Keratinocyte (primary cell): ENCODE data around the gene MEGF11. TPM values are rescaled to one million over a fixed set of nuclear protein-coding genes. Genes with fewer than 3 reads are reported as not detected.

Experiments
- DNase-seq: peaks from one replicate; pipeline ENCODE4 v3.0.0-alpha.2; 2011; ENCODE audit warnings: low read depth, missing footprints, low spot score
- FAIRE-seq: peaks from 2 replicates; lab custom pipeline; 2011; peaks lifted over from hg19 to GRCh38; lab: Jason Lieb, UNC
- H2AFZ ChIP-seq: 2 replicates; pipeline ENCODE4 v1.6.0; 2012; ENCODE audit warnings: low read length, control low read depth, inconsistent platforms; ENCODE audit not compliant: control insufficient read depth
- H3K27ac ChIP-seq: 2 replicates; pipeline ENCODE4 v1.5.1; 2011; ENCODE audit warnings: low read length; ENCODE audit not compliant: control insufficient read depth, insufficient read depth
- H3K27me3 ChIP-seq: 3 replicates; pipeline ENCODE4 v1.6.0; 2011; ENCODE audit warnings: low read length; ENCODE audit not compliant: control insufficient read depth, insufficient read depth; ENCODE audit errors: extremely low read depth
- H3K36me3 ChIP-seq, 2 experiments: 2 replicates in 1 of 2; 3 replicates in 1 of 2; pipeline ENCODE4 v1.5.1; 2011; ENCODE audit warnings: low read length in 2 of 2, mild to moderate bottlenecking in 1 of 2; ENCODE audit not compliant: control insufficient read depth in 2 of 2, insufficient read depth in 2 of 2; ENCODE audit errors: extremely low read depth in 1 of 2
- H3K4me1 ChIP-seq: 3 replicates; pipeline ENCODE4 v1.5.1; 2011; ENCODE audit warnings: low read length; ENCODE audit not compliant: control insufficient read depth, insufficient read depth; ENCODE audit errors: extremely low read depth
- H3K4me2 ChIP-seq: 3 replicates; pipeline ENCODE4 v1.6.0; 2011; ENCODE audit warnings: low read depth, low read length; ENCODE audit not compliant: control insufficient read depth, insufficient read depth; ENCODE audit errors: extremely low read depth
- H3K4me3 ChIP-seq, 3 experiments: fragments of 200-600 bp in 1 of 3; sonication (generic) in 1 of 3; 2 replicates in 2 of 3; 3 replicates in 1 of 3; pipeline ENCODE4 v1.5.1; 2011 to 2016; ENCODE audit warnings: low read length in 3 of 3, mild to moderate bottlenecking in 3 of 3, control low read depth in 2 of 3, inconsistent platforms in 1 of 3, low read depth in 1 of 3, mixed read lengths in 1 of 3, mixed run types in 1 of 3, moderate library complexity in 1 of 3; ENCODE audit not compliant: control insufficient read depth in 2 of 3, insufficient read depth in 2 of 3; ENCODE audit errors: extremely low read depth in 1 of 3
- H3K79me2 ChIP-seq: 2 replicates; pipeline ENCODE4 v1.6.0; 2012; ENCODE audit warnings: low read length; ENCODE audit not compliant: control insufficient read depth, insufficient read depth
- H3K9ac ChIP-seq: 3 replicates; pipeline ENCODE4 v1.6.0; 2011; ENCODE audit warnings: low read length; ENCODE audit not compliant: control insufficient read depth, insufficient read depth; ENCODE audit errors: extremely low read depth
- H3K9me1 ChIP-seq: 3 replicates; pipeline ENCODE4 v1.6.0; 2011; ENCODE audit warnings: low read length; ENCODE audit not compliant: control insufficient read depth, insufficient read depth; ENCODE audit errors: extremely low read depth
- H3K9me3 ChIP-seq: 2 replicates; pipeline ENCODE4 v1.5.1; 2012; ENCODE audit warnings: low read depth, low read length; ENCODE audit not compliant: control insufficient read depth
- H4K20me1 ChIP-seq: 3 replicates; pipeline ENCODE4 v1.6.0; 2011; ENCODE audit warnings: low read length; ENCODE audit not compliant: control insufficient read depth, insufficient read depth; ENCODE audit errors: extremely low read depth
- CTCF ChIP-seq, 3 experiments: IDR thresholded peaks in 1 of 3; conservative IDR thresholded peaks in 1 of 3; optimal IDR thresholded peaks in 1 of 3; 2 replicates in 2 of 3; 3 replicates in 1 of 3; pipeline versions ENCODE3 to v1.5.1; 2011; ENCODE audit warnings: low read length in 3 of 3, mild to moderate bottlenecking in 3 of 3, moderate library complexity in 2 of 3, control low read depth in 1 of 3, inconsistent platforms in 1 of 3; ENCODE audit not compliant: insufficient read depth in 2 of 3; ENCODE audit errors: extremely low read depth in 1 of 3
- EZH2 ChIP-seq: IDR thresholded peaks from one replicate; pipeline ENCODE4 v1.6.1; 2012; ENCODE audit warnings: inconsistent platforms, mild to moderate bottlenecking, low read length, moderate library complexity
- dilution Hi-C: fragments of 300-500 bp; cut with MboI; formaldehyde crosslinking; loops from one replicate; pipeline ENCODE4 v1.7.0; 2020; ENCODE audit warnings: low sequenced_read_pairs; ENCODE audit not compliant: extremely low pct_ligation_motif_present
- polyA plus RNA-seq, 5 experiments: library from polyadenylated mRNA; depleted of rRNA in 3 of 5; stranded (reverse) in 3 of 5; stranded (forward) in 1 of 5; unstranded in 1 of 5; fragments of >200 nt; gene quantifications; 1 replicate in 1 of 5; 2 replicates in 3 of 5; 3 replicates in 1 of 5; pipeline versions ENCODE4 v1.2.1 to v1.2.3, GENCODE V29; 2011 to 2012; ENCODE audit warnings: missing spikeins in 2 of 5, low read depth in 1 of 5, low replicate concordance in 1 of 5

The MEGF11 gene
- polyA plus RNA-seq, 1 donor (not counting 4 experiments of a cell fraction or from before 2014, with no cell fraction given) = not detected

GRCh38 chr15:65916041-65916663 is 337.4 kb downstream of the MEGF11 start:
- Histone ChIP-seq H3K27ac (no peak overlapping the region), H3K79me2 (no peaks in the 10 kb centered on the region), H3K36me3 (peaks cover under 1 to 13% of the 10 kb centered on the region in 2 experiments), H3K9me3 (no peaks in the 10 kb centered on the region), H3K4me2 (no peak overlapping the region), H3K27me3 (no peaks in the 10 kb centered on the region), H4K20me1 (no peaks in the 10 kb centered on the region), H3K9me1 (no peaks in the 10 kb centered on the region), H2AFZ (no peak overlapping the region), H3K4me1 (no peaks in the 10 kb centered on the region), H3K9ac (no peak overlapping the region), H3K4me3 (no peak overlapping the region)
- DNase-seq (no peak), FAIRE-seq (no peak)
- dilution Hi-C loops = no loop called here
- TF ChIP-seq CTCF (optimal IDR thresholded peaks at IDR 0.05 in 1 of 3, IDR thresholded peaks at IDR 0.05 in 1 of 3, conservative IDR thresholded peaks at IDR 0.05 in 1 of 3; ENCODE audit: extremely low read depth in 1 of 3, insufficient read depth in 2 of 3, low read length in 3 of 3) = no peak
- no peak for TF ChIP-seq EZH2

- no peak overlapping the region for H3K9ac ChIP-seq
- no peaks in the 10 kb centered on the region for H3K27me3 ChIP-seq
- H3K79me2 ChIP-seq = no peaks in the 10 kb centered on the region
- no peak for TF ChIP-seq EZH2
- TF ChIP-seq CTCF (optimal IDR thresholded peaks at IDR 0.05 in 1 of 3, IDR thresholded peaks at IDR 0.05 in 1 of 3, conservative IDR thresholded peaks at IDR 0.05 in 1 of 3; ENCODE audit: extremely low read depth in 1 of 3, insufficient read depth in 2 of 3, low read length in 3 of 3) = no peak
- no peaks in the 10 kb centered on the region for H3K9me1 ChIP-seq
- H3K9me3 ChIP-seq = no peaks in the 10 kb centered on the region
- H3K27ac ChIP-seq = no peak overlapping the region
- H2AFZ ChIP-seq = no peak overlapping the region
- peaks cover under 1% of the 10 kb centered on the region for H4K20me1 ChIP-seq
- FAIRE-seq (no peak), DNase-seq (no peak)
- no peaks in the 10 kb centered on the region for H3K4me1 ChIP-seq
- dilution Hi-C loops = no loop called here
- no peak overlapping the region for H3K4me2 ChIP-seq
- no peak overlapping the region for H3K4me3 ChIP-seq
- peaks cover 9 to 20% of the 10 kb centered on the region in 2 experiments for H3K36me3 ChIP-seq
Measured at GRCh38 chr15:65914981-65915925, 338.3 kb downstream of the MEGF11 start.
